NCI-H1930 (cell line): ENCODE measurements around the gene SMTN.
A peak's percentile ranks its signal among the peaks of the same experiment; 100 is the strongest.
"Not testable (repeated sequence)": the region's sequence is repeated elsewhere in the genome, so short reads cannot be mapped to it uniquely, and the experiment has no call there.

ENCODE experiments used
- DNase-seq, 2 experiments: peaks; one replicate each; lab custom pipeline; 2025; lab: John Stamatoyannopoulos, UW

The SMTN gene

DNA sequence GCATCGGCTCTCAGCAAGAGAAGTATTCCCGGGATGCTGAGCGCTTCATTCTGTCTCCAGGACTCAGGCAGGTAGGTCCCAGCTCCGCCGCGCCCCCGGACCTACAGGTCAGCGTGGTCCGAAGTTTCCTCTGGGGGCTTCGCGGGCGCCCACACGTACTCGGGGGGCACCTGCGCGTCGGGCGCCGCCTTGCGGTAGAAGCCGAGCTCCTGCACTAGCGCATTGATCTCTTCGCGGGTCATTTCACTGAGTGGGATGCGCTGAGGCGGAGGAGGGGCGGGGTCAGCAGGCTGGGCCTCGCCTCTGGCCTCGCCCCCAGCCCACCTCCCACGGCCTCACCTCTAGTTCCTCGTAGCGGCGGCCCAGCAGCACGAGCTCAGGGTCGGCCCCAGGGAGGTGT lies 23.8 kb downstream of the SMTN start:
- no peak for DNase-seq

DNA sequence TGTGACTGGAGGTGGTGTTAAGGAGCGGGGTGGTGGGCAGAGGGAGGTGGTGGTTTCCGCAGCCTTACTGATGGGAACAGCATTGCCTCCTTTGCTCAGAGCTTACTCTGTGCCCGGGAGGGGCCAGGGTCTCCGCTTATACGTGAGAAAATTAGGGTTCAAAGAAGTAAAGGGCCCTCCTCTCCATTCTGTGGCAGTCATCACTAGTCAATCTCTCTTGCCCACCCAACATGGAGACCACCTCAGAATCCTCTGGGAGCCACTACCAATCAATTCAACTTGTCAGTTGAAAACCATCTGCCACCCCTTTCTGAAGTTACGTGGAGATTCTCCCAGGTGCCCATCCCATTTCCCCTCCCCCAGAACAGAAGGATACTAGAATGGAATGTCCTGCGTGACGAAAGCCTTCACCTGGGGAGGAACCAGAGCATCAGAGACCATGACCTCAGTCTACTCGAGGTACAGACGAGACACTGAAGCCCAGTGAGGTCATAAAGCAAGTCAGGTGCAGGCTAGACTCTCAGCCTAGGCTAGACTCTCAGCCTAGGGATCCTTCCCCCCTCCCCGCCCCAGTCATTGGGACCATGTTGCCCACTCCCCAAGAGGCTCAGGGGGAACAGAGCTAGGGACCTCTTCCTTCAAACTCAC lies 24.3 kb downstream of the SMTN start:
- DNase-seq, result no peak

DNA sequence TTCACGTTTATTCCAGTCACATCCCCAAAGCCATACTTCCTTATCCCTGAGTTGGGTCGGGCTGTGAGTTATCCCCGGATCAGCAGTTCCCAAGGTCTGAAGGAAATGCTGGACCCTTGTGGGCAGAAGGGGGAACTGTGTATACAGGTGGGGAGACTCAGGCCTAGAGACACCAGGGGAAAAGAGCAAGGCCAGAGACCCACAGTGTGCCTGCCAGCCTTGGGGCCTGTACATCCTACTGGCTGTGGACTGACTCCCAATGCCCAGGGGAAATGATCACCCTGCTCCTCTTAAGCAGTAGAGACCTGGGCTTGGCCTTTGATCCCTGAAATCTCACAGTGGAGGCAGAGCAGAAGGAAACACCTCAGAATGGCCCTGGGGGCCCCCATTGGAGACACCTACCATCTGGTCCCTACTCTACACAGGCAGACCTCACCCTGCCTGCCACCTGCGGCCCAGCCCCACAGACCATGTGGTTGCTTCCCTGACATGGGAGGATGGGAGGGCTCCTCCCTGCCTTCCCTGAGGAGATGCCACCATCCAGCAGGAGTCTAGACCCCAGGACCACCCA lies 25.0 kb downstream of the SMTN start:
- no peak for DNase-seq

GRCh38 chr22:31106731-31107177 lies 25.6 kb downstream of the SMTN start:
- DNase-seq, result no peak

- DNase-seq, result peak; percentile 94 to 97
Observed at GRCh38 chr22:31107178-31107893, 26.2 kb downstream of the SMTN start, which contains the start of gene SELENOM. TSS of gene SELENOM (minus strand) at chr22:31107568. CDS start at chr22:31107505, 63 bp downstream.

DNA sequence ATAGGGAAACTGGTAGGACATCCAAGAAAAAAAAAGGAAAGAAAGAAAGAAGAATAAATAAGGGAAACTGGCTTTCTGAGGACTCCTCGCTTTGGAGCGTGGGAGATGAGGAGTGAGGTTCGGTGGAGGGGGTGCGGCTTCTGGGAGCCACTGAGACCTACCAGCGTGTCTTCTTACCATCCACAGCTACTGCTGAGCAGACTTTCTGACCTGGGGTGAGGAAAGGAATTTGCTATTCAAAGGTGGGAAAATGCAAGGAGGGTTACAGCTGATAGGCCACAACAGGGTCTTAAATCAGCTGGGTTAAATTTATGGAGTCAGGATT lies 26.7 kb downstream of the SMTN start:
- no peak for DNase-seq

GRCh38 chr22:31112547-31113091 lies 31.5 kb downstream of the SMTN start:
- DNase-seq, result not testable (repeated sequence)

- DNase-seq, result no peak
Observed at GRCh38 chr22:31118046-31118820, 37.1 kb downstream of the SMTN start.

DNA sequence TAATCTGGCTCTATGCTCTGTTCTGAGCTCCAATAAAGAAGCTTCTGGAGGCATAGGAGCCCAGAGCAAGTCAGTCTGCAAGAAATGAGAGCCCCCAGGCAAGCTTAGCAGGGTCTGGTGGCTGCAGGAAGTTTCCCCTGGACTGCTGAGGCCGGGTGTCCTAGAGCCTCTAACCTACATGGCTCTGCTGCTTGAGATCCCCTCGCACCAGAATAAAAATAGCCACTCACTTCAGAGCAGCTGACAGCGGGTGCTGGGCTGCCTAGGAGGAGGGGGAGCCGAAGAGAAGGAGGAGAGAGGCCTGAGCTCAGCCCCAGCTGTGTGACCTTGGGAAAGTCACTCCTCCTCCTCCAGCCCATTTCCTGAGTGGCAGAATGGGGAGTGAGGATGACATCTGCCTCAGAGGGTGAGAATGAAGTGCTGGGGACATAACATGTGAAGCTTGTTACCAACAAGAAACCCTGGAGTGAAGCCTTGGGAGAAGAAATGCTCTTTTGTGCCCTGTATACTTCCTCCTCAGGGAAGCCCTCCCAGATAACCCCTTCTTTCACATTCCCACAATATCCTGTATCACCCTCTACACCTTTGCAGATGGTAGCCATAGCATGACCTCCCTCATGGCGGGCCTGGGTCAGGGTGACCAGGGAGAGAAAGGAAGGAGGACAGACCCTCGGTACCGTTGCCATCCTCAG lies 38.1 kb downstream of the SMTN start:
- no peak for DNase-seq

DNA sequence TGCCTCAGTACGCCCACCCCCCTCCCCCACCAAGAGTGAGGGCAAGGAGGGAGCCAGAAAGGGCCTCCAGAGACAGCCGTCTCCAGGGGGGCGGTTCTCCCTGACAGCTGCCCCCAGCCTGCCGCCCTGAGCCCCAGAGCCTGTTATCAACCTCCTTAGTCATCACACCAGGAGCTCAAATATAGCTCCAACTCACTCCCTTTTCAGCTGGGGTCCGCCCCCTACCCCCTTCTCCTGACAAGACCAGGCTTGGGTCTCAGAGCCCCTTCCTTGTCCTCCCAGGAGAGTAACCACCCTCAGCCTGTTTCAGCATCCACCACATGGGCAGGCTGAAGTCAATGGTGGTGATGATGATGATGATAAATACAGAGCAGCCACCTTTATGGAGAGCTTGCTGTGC lies 39.1 kb downstream of the SMTN start:
- DNase-seq, result no peak

DNA sequence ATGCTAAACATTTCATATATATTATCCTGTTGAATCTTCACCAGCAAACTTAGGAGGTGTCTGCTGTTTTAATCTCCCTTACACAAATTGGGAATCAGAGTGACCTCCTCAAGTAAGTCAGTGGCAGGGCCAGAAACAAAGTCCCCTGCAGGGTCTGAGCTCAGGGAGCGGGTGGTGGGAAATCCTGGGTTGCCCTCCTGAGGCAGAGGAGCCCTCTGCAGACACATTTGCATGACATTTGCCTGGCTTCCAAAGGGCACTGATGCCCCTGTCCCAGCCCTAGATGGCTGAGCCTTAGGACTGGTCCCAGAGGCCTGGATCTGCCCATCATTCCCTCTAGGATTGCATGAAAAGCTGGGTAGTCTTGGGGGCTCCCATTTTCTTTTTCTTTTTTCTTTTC lies 39.5 kb downstream of the SMTN start:
- no peak for DNase-seq

DNA sequence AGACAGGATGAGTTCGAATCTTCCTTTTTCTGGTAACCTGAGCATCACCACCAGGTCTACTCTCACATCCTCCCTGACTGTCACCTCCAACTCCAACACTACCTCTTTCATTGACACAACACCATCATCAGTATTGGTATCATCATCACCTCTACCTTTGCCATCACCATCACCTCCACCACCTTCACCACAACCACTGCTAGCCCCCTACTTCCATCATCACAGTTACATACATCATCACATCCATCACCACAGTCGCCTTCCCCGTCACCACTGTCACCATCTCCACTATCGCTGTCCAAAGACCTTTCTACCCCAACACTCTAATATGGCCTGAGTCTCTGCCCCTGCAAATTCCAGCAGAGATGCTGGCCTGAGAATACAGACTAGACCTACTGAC lies 40.3 kb downstream of the SMTN start:
- DNase-seq, result no peak

DNA sequence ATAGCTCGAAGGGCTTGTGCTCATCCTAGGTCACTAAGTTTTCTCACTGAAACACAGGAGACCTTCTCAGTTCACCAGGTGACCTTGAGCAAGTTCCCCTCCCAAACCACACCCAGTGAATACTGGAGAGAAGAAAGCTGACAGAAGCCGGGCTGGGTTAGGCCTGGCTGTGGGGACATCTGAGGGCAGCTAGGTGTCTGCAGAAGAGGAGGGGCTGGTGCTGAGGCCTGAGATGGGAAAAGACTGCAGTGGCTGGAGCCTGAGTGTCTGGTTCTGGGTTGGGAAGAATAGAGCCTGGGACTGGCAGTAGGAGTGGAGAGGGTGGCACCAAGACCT lies 41.0 kb downstream of the SMTN start:
- DNase-seq, result no peak

GRCh38 chr22:31122532-31123291 lies 41.6 kb downstream of the SMTN start, which contains the start of gene INPP5J:
TSS of gene INPP5J (plus strand) at chr22:31122966. CDS start at chr22:31123015, 49 bp downstream.
- DNase-seq, result peak in 1 of 2 experiments; percentile 53

- DNase-seq, result no peak
Observed at GRCh38 chr22:31123292-31123602, 42.1 kb downstream of the SMTN start.

DNA sequence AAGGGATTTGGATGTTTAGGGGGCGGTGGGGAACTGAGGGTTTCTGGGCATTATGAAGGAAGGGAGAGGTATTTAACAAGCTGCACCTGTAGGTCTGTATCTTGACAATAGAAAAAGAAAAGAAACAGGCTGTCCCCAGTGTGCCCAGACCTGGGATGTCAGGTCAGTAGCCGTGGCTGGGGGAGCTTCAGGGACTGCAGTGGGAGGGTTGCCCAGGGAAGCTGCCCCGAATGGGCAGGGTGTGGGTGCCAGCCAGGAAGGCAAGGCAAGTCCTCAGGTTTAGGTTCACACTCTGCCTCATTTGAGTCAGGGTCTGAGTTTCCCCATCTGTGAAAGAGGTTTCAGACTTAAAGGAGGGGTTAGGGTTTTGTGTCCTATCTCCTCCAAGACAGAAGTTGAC lies 43.2 kb downstream of the SMTN start:
- DNase-seq, result no peak

DNA sequence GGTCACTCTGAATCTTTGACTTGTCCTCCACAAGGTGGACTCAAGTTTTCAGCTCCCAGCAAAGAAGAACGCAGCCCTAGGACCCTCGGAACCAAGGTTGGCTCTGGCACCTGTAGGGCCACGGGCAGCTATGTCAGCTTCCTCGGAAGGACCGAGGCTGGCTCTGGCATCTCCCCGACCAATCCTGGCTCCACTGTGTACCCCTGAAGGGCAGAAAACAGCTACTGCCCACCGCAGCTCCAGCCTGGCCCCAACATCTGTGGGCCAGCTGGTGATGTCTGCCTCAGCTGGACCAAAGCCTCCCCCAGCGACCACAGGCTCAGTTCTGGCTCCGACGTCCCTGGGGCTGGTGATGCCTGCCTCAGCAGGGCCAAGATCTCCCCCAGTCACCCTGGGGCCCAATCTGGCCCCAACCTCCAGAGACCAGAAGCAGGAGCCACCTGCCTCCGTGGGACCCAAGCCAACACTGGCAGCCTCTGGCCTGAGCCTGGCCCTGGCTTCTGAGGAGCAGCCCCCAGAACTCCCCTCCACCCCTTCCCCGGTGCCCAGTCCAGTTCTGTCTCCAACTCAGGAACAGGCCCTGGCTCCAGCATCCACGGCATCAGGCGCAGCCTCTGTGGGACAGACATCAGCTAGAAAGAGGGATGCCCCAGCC lies 43.8 kb downstream of the SMTN start:
- no peak for DNase-seq

GRCh38 chr22:31125521-31126117 lies 44.5 kb downstream of the SMTN start:
- no peak for DNase-seq

- no peak for DNase-seq
Observed at GRCh38 chr22:31126128-31126868, 45.2 kb downstream of the SMTN start.

GRCh38 chr22:31126869-31127175 lies 45.7 kb downstream of the SMTN start:
- no peak for DNase-seq
